GM21717 (cell line): ENCODE measurements around the gene KLHDC1.
"Not testable (repeated sequence)": the region's sequence is repeated elsewhere in the genome, so short reads cannot be mapped to it uniquely, and the experiment has no call there.

Experiments
- ATAC-seq: cut with Tn5 transposase; IDR thresholded peaks from one replicate; pipeline ENCODE4 v1.9.1; 2021; ENCODE audit warnings: mild to moderate bottlenecking, moderate library complexity; ENCODE audit not compliant: unreplicated experiment

Gene KLHDC1

GRCh38 chr14:49781040-49781439, 88.1 kb downstream of the KLHDC1 start:
- ATAC-seq, result not testable (repeated sequence)

GRCh38 chr14:49783394-49784014, 90.6 kb downstream of the KLHDC1 start:
- ATAC-seq, result no peak

DNA sequence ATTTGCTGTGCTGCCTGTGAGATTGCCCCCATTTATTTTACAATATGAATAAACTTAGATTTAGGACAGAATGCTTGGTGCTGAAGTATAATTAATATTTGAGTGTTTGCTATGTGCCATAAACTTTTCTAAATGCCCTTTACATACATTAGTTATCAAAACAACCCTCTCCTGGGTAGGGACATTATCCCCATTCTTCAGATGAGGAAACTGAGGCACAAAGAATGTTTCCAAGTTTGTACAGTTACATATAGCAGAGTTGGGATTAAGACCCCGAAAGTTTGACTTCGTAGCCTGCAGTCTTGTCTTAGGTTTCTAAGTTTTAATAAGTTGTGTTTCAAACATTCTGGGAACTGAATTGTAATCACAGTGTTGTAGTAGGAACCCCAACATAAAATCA, 93.4 kb downstream of the KLHDC1 start:
- no peak for ATAC-seq

GRCh38 chr14:49792618-49793017, 99.7 kb downstream of the KLHDC1 start:
- no peak for ATAC-seq

DNA sequence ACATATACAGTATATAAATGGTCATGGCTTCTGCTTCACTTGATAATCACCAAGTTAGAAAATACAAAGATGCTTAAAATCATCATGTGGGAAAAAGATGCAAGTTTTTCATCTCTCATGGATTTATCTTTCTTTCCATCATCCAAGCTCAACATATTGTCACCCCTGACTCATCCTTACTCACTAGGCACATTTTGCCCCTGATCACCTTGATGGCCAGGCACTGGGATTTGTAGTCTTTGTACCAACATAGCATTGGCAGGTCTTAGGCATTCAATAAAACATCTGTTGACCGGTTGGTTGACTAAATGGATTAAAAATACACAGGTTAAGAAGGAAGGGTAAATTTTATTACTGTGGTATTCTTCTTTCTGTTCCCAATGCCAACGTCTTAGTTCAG, 103.1 kb downstream of the KLHDC1 start:
- ATAC-seq, result no peak
